AG10803 (cell line): Measurements from ENCODE around the gene PSMC6.
"Not testable (repeated sequence)": the region's sequence is repeated elsewhere in the genome, so short reads cannot be mapped to it uniquely, and the experiment has no call there.

Experiments
- DNase-seq: peaks from one replicate; pipeline ENCODE4 v3.0.0; 2010; ENCODE audit warnings: low read depth
- H3K4me3 ChIP-seq: 2 replicates; pipeline ENCODE4 v1.5.1; 2011; ENCODE audit warnings: mild to moderate bottlenecking, low read length, control low read depth
- TF ChIP-seq, protein P1 (sequence below): conservative IDR thresholded peaks from 2 replicates; pipeline ENCODE4 v1.5.1; 2011; ENCODE audit warnings: mild to moderate bottlenecking, low read length, control low read depth, inconsistent platforms

The PSMC6 gene

DNA sequence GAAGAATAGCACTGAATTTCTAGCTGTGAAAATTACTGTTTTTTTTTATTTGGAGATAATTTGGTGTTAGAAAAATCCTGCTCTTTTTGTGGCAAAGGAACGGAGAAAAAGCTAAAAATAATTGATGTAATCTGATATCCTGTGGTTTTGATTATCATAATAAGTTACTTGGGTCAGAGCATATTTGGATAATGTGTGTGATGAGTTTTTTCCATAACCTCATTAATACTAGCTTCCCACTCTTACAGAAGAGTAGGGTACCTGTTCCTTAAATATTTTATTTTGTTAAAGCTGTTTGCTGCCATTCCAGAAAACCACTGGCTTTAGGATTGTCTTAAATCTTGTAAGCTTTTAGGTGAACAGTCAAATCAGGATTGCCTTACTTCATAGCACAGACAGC lies 4.7 kb downstream of the PSMC6 start:
- DNase-seq, result no peak
- H3K4me3 ChIP-seq, result no peak overlapping the region
- TF ChIP-seq, protein P1, sequence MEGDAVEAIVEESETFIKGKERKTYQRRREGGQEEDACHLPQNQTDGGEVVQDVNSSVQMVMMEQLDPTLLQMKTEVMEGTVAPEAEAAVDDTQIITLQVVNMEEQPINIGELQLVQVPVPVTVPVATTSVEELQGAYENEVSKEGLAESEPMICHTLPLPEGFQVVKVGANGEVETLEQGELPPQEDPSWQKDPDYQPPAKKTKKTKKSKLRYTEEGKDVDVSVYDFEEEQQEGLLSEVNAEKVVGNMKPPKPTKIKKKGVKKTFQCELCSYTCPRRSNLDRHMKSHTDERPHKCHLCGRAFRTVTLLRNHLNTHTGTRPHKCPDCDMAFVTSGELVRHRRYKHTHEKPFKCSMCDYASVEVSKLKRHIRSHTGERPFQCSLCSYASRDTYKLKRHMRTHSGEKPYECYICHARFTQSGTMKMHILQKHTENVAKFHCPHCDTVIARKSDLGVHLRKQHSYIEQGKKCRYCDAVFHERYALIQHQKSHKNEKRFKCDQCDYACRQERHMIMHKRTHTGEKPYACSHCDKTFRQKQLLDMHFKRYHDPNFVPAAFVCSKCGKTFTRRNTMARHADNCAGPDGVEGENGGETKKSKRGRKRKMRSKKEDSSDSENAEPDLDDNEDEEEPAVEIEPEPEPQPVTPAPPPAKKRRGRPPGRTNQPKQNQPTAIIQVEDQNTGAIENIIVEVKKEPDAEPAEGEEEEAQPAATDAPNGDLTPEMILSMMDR, result no peak

DNA sequence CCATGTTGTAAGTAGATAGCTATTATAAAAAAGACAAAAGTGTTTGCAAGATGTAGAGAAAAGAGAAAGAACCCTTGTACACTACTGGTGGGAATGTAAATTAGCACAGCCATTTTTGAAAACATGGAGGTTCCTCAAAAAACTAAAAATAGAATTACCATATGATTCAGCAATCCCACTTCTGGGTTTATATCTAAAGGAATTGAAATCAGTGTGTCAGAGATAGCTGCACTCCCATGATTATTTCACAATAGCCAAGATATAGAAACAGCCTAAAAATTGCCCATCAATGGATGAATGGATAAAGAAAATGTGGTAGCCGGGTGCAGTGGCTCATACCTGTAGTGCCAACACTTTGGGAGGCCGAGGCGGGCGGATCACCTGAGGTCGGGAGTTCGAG lies 9.2 kb downstream of the PSMC6 start:
- no peak overlapping the region for H3K4me3 ChIP-seq
- no peak for DNase-seq
- TF ChIP-seq, protein P1, result no peak

DNA sequence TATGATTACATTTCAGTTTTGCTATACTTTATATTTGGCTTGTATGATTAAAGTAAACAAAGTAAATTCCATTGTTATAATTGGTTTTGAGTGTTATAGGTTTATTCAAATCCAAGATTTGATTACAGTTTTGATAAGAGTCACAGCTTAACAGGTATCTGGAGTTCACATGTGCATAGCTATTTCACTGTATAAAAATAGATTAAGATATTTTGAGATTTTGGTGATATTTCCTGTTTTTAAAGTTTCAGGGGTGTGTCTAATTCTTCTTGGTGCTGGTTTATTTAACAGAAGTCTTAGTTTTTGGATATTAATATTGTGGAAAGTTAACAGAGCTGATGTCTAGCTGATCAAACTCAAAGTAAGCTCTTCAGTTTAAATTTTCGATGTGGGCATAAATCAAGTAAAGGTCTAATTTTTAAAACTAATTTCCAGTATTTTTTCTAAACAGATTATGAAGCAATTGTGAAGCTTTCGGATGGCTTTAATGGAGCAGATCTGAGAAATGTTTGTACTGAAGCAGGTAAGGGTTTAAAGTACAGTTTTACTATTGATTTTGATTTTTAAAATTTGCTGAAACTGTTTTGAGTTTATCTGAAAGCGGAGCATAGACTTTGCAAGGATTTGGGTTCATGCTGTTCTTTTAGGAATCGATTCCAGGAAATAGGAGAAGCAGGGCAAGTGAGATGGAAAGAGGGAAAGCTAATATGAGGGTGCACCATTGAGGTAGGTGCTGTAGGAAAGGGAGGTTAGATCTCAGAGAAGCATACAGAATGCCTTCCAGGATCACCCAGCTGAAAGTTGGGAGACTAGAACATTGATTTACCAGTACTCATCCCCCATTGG lies 16.7 kb downstream of the PSMC6 start:
- no peak for DNase-seq
- TF ChIP-seq, protein P1, result no peak
- no peak overlapping the region for H3K4me3 ChIP-seq

DNA sequence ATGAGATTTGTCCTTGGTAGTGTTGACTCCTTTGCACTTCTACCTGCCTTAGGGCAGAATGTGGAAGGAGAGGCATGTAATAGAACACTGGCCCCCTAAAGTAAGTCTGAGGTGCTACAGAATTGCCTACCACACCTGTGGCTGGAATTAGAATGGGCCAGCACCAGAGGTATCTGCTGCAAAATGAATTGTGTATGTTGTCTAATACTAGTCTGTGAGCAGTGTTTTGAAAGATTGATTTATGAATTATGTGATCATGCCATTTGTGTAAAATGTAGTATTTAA lies 17.3 kb downstream of the PSMC6 start:
- TF ChIP-seq, protein P1, result no peak
- DNase-seq, result no peak
- H3K4me3 ChIP-seq, result no peak overlapping the region

DNA sequence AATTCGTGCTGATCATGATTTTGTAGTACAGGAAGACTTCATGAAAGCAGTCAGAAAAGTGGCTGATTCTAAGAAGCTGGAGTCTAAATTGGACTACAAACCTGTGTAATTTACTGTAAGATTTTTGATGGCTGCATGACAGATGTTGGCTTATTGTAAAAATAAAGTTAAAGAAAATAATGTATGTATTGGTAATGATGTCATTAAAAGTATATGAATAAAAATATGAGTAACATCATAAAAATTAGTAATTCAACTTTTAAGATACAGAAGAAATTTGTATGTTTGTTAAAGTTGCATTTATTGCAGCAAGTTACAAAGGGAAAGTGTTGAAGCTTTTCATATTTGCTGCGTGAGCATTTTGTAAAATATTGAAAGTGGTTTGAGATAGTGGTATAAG lies 20.5 kb downstream of the PSMC6 start:
- not testable (repeated sequence) for DNase-seq, H3K4me3 ChIP-seq

DNA sequence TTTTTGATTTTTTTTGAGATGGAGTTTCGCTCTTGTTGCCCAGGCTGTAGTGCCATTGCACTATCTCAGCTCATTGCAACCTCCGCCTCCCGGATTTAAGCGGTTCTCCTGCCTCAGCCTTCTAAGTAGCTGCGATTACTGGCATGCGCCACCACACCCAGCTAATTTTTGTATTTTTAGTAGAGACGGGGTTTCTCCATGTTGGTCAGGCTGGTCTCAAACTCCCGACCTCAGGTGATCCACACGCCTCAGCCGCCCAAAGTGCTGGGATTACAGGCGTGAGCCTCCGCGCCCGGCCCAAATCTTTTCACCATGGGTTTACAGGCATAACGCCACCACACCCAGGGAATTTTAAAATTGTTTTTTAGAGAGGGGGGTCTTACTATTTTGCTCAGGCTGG lies 22.0 kb downstream of the PSMC6 start:
- not testable (repeated sequence) for DNase-seq, H3K4me3 ChIP-seq

DNA sequence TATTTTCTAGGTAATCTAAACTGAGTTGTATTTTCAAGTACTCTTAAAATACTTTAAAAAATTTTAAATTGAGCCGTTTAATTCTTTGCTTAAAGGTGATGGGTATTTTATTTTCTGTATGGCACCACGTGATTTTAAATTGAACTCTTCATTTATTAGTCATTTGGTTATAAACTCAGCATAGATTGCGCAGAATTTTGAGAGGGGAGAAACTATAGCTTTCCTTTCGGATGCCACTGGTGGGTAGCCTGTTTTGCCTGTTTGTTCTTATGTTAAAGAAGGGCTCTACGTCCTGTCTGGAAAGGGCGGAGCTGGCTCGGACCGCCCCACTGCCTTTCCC lies 22.6 kb downstream of the PSMC6 start:
- no peak for DNase-seq
- TF ChIP-seq, protein P1, result no peak
- peak overlapping the region; percentile 45 for H3K4me3 ChIP-seq

DNA sequence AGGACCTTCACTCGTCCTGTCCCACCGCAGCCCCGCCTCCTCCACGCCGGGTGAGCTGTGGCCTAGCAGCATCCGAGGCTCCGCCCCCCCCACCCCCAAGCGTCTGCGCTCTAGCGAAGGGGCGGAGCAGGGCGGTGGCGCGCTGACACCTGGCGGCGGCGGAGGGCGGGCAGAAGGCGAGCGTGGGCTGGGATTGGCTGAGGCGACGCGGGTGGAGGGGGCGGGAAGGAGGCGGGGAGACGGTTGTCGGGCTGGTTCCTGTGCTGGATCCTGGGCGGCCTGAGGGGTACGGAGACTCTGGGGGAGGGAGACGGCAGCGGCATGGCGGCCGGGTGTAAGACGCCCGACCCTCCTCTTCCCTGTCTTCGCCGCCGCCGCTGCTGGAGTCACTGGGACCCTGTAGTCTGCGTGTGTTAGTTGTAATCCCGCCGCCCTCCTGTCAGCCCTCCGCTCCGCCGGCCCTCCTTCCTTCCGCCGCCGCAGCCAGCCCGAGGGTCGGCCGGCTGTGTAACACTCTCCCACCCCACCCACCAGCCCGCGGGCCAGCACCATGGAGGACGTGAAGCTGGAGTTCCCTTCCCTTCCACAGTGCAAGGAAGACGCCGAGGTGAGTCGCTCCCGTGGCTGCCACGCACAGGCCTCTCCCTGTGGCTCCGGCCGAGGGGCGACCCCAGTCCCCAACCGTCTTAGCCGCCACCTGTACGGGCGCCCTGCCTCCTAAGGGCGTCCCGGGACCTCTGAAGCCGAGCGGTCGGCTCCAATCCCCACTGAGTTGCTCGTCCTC lies 23.1 kb downstream of the PSMC6 start, which contains the start of gene STYX:
TSS of gene STYX (plus strand) at position 242 of the 784 bp plus-strand sequence. CDS start at position 551, 309 bp downstream.
- TF ChIP-seq, protein P1, result no peak
- H3K4me3 ChIP-seq, result peak within 1 kb of the TSS; percentile 91
- DNase-seq, result peak; percentile 97
